Right lobe of liver (tissue), 6 donors: ENCODE data around the gene PLGRKT. TPM values are rescaled to one million over a fixed set of nuclear protein-coding genes. Genes with fewer than 3 reads are reported as not detected.
"Not testable (repeated sequence)": the region's sequence is repeated elsewhere in the genome, so short reads cannot be mapped to it uniquely, and the experiment has no call there.

Experiments used
- ATAC-seq, 4 donors: fragments of 200-7000 bp; cut with Tn5 transposase; one replicate each; pipeline ENCODE4 v1.9.1; 2020; ENCODE audit warnings: mild to moderate bottlenecking in 4 of 4, moderate library complexity in 4 of 4
- DNase-seq, 3 donors: peaks; one replicate each; pipeline ENCODE4 v3.0.0-alpha.2; 2020
- H3K27ac ChIP-seq, 3 donors: fragments of 200-600 bp; one replicate each; pipeline ENCODE4 v1.8.0; 2022
- H3K27me3 ChIP-seq, 2 donors: fragments of 200-600 bp; one replicate each; pipeline ENCODE4 v1.8.0; 2022
- H3K36me3 ChIP-seq, 4 donors: fragments of 200-600 bp; sonication (generic) in 1 of 4; one replicate each; pipeline versions ENCODE4 v1.5.1 to v1.8.0; 2017 to 2022; ENCODE audit warnings: control low read depth in 1 of 4
- H3K4me1 ChIP-seq, 4 donors: fragments of 200-600 bp; sonication (generic) in 1 of 4; one replicate each; pipeline versions ENCODE4 v1.5.1 to v1.8.0; 2017 to 2022; ENCODE audit warnings: control low read depth in 1 of 4
- H3K4me3 ChIP-seq, 3 donors: fragments of 200-600 bp; one replicate each; pipeline ENCODE4 v1.8.0; 2022
- H3K9me3 ChIP-seq, 4 donors: fragments of 200-600 bp; sonication (generic) in 1 of 4; one replicate each; pipeline versions ENCODE4 v1.5.1 to v1.8.0; 2017 to 2022; ENCODE audit warnings: control low read depth in 1 of 4
- POLR2A ChIP-seq: fragments of 450-650 bp; IDR thresholded peaks from one replicate; pipeline ENCODE4 v1.6.1; 2017; ENCODE audit warnings: antibody characterized with exemption, mild to moderate bottlenecking
- WGBS: methylation state at CpG from one replicate; pipeline ENCODE4 v1.1.6; 2018; ENCODE audit warnings: low coverage, low lambda C conversion rate; ENCODE audit not compliant: insufficient coverage; ENCODE audit errors: missing lambda C conversion rate; 5-methylcytosine and 5-hydroxymethylcytosine counted together
- intact Hi-C, 2 donors: fragments of 100-400 bp; cut with DNase I; formaldehyde crosslinking; loops; one replicate each; pipeline versions ENCODE4 v1.11.2 to v1.14.1; 2022
- total RNA-seq, 6 experiments: library from RNA; depleted of rRNA in 2 of 6; stranded (reverse); fragments of >200 nt in 2 of 6; fragmentation: NEBNext Ultra II Directional in 3 of 6; extraction: Animal tissue kit (Norgen Biotek cat#: 25700) in 3 of 6; gene quantifications; one replicate each; pipeline versions ENCODE4 v1.1.0 to v1.2.4, GENCODE V29; 2016 to 2023
- TF ChIP-seq, protein P1 (sequence below), 4 donors: fragments of 200-600 bp in 3 of 4; fragments of 450-650 bp in 1 of 4; IDR thresholded peaks; one replicate each; pipeline versions ENCODE4 v1.5.1 to v1.8.0; 2016 to 2022; ENCODE audit warnings: antibody characterized with exemption in 4 of 4, mild to moderate bottlenecking in 2 of 4
- donor health status: DM: no; HTN: yes; CAD: no.
- donor health status: DM: no; HTN: no; CAD: no.
- donor health status: DM: no; HTN: no; CAD: no.
- donor health status: DM: no; HTN: yes; CAD: no.
- donor health status: DM: no; HTN: yes; CAD: no.

The PLGRKT gene
- total RNA-seq, 6 experiments from 2014 or later: 7.3 to 14.4 (median 11.4) TPM

DNA sequence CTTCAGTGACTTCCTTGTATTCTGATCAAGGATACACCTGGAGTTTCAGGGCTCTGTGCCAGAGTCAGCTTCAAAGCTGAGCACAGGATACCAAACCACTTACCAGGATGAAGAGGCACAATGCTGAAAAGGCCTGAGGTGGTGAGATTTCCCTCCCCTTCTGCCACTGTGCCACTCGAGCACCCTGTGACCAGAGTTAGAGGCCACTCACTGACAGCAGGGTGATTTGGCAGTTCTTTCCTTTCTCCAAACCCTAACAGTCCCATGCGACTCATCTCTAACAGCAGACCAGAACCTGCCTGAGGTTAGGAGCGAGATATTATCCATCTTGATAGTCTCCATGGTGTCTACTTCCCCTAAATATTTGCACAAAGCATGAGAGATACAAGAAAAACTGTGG is 1.8 kb downstream of the PLGRKT start:
- Histone ChIP-seq H3K9me3 (no peaks in the 10 kb centered on the region), H3K36me3 (no peaks in the 10 kb centered on the region), H3K4me1 (peaks cover 0 to 13% (median 2%) of the 10 kb centered on the region in 4 donors), H3K27me3 (no peaks in the 10 kb centered on the region), H3K27ac (no peak overlapping the region), H3K4me3 (no peak overlapping the region)
- intact Hi-C loops: no loop called here
- WGBS: 100% methylated on average over 2 of the region's 3 CpGs
- no peak for DNase-seq
- no peak for ATAC-seq
- TF ChIP-seq, protein P1, sequence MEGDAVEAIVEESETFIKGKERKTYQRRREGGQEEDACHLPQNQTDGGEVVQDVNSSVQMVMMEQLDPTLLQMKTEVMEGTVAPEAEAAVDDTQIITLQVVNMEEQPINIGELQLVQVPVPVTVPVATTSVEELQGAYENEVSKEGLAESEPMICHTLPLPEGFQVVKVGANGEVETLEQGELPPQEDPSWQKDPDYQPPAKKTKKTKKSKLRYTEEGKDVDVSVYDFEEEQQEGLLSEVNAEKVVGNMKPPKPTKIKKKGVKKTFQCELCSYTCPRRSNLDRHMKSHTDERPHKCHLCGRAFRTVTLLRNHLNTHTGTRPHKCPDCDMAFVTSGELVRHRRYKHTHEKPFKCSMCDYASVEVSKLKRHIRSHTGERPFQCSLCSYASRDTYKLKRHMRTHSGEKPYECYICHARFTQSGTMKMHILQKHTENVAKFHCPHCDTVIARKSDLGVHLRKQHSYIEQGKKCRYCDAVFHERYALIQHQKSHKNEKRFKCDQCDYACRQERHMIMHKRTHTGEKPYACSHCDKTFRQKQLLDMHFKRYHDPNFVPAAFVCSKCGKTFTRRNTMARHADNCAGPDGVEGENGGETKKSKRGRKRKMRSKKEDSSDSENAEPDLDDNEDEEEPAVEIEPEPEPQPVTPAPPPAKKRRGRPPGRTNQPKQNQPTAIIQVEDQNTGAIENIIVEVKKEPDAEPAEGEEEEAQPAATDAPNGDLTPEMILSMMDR (IDR thresholded peaks at IDR 0.05): no peak
- TF ChIP-seq POLR2A: no peak

DNA sequence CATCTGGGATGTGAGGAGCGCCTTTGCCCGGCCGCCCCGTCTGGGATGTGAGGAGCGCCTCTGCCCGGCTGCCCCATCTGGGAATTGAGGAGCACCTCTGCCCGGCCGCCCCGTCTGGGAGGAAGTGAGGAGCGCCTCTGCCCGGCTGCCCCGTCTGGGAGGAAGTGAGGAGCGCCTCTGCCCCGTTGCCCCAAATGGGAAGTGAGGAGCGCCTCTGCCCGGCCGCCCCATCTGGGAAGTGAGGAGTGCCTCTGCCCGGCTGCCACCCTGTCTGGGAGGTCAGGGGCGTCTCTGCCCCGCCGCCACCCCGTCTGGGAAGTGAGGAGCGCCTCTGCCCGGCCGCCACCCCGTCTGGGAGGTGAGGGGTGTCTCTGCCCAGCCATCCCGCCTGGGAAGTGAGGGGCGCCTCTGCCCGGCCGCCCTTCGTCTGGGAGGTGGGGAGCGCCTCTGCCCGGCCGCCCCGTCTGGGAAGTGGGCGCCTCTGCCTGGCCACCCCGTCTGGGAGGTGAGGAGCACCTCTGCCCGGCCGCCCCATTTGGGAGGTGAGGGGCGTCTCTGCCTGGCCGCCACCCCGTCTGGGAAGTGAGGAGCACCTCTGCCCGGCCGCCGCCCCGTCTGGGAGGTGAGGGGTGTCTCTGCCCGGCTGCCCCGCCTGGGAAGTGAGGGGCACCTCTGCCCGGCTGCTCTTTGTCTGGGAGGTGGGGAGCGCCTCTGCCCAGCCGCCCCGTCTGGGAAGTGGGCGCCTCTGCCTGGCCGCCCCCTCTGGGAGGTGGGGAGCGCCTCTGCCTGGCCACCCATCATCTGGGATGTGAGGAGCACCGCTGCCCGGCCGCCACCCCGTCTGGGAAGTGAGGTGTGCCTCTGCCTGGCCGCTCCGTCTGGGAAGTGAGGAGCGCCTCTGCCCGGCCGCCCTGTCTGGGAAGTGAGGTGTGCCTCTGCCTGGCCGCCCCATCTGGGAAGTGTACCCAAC is 3.6 kb downstream of the PLGRKT start:
- intact Hi-C loops, H3K4me3 ChIP-seq, H3K36me3 ChIP-seq, H3K27me3 ChIP-seq, DNase-seq, H3K9me3 ChIP-seq, H3K27ac ChIP-seq, ATAC-seq: not testable (repeated sequence)
- 93% methylated on average over 3 of the region's 65 CpGs for WGBS
- H3K4me1 ChIP-seq: peaks cover 0 to 13% (median 2%) of the 10 kb centered on the region in 4 donors

DNA sequence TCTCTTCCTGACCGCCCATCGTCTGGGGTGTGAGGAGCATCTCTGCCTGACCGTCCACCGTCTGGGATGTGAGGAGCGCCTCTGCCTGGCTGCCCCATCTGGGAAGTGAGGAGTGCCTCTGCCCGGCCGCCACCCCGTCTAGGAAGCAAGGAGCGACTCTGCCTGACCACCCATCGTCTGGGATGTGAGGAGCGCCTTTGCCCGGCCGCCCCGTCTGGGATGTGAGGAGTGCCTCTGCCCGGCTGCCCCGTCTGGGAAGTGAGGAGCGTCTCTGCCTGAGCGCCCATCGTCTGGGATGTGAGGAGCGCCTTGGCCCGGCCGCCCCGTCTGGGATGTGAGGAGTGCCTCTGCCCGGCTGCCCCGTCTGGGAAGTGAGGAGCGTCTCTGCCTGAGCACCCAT is 4.4 kb downstream of the PLGRKT start:
- H3K4me3 ChIP-seq, intact Hi-C loops, H3K27ac ChIP-seq, H3K27me3 ChIP-seq, ATAC-seq, H3K9me3 ChIP-seq, H3K36me3 ChIP-seq, DNase-seq: not testable (repeated sequence)
- WGBS: 100% methylated on average over 1 of the region's 26 CpGs
- peaks cover 0 to 12% (median under 1%) of the 10 kb centered on the region in 4 donors for H3K4me1 ChIP-seq

DNA sequence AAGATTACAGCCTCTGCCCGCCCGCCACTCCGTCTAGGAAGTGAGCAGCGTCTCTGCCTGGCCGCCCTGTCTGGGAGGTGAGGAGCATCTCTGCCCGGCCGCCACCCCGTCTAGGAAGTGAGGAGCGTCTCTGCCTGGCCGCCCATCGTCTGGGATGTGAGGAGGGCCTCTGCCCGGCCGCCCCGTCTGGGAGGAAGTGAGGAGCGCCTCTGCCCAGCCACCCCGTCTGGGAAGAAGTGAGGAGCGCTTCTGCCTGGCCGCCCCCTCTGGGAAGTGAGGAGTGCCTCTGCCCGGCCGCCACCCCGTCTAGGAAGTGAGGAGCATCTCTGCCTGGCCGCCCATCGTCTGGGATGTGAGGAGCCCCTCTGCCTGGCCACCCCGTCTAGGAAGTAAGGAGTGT is 4.8 kb downstream of the PLGRKT start:
- H3K27ac ChIP-seq, ATAC-seq, DNase-seq, H3K27me3 ChIP-seq, H3K36me3 ChIP-seq, H3K9me3 ChIP-seq, intact Hi-C loops, H3K4me1 ChIP-seq, H3K4me3 ChIP-seq: not testable (repeated sequence)
- WGBS: 77% methylated on average over 7 of the region's 24 CpGs

DNA sequence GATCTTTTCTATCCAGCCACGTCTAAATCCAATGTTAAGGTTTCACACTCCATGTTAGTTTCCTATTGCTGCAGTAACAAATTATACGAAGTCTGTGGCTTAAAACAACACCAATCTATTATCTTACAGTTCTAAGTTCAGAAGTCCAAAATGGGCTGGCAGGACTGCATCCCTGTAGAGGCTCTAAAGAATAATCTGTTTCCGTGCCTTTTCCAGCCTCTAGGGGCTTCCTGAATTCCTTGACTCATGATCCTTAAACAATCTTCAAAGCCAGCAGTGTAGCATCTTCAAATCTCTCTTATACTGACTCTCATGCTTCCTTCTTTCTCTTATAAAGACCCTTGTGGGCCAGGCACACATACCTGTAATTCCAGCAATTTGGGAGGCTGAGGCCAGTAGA is 6.8 kb downstream of the PLGRKT start:
- no peak overlapping the region for H3K4me3 ChIP-seq
- intact Hi-C loops: no loop called here
- H3K4me1 ChIP-seq: no peaks in the 10 kb centered on the region
- ATAC-seq: no peak
- no peak overlapping the region for H3K27ac ChIP-seq
- no peaks in the 10 kb centered on the region for H3K36me3 ChIP-seq
- no peak for TF ChIP-seq POLR2A
- TF ChIP-seq, protein P1 (IDR thresholded peaks at IDR 0.05): no peak
- no peak for DNase-seq
- WGBS: 56% methylated on average over 3 of the region's 3 CpGs
- no peaks in the 10 kb centered on the region for H3K9me3 ChIP-seq
- H3K27me3 ChIP-seq: no peaks in the 10 kb centered on the region

DNA sequence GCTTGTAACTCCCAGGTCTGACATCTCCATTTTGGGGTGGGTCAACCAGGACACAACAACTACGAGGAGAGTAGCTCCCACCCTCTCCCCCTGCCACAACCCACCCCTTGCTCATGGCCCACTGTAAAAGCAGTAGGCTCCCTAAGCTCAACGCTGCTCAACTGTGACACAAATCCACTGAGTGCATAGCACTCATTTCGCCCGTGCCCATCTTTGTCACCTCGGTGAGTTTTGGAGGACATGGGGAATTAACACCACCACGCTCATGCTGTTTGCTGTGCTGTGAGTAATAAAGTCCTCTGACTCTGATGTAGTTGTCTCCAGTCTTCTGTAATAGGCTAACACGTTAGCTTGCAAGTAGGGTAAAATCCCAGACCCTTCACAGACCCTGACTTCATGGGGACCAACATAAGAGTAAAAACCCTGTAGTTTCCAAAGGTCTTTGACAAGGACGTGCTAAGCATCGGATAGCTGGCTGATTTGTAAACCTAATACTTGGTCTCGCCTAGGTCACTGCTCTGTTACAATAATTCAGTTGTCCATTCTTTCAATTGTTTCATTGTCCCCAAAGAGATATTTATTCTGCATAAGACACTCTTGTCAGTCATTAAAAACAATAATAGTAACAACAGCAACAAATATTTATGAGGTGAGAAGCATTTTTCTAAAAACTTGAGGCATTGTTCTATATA is 7.7 kb downstream of the PLGRKT start:
- TF ChIP-seq, protein P1 (IDR thresholded peaks at IDR 0.05): no peak
- no peak for TF ChIP-seq POLR2A
- no peak overlapping the region for H3K27ac ChIP-seq
- intact Hi-C loops: no loop called here
- H3K9me3 ChIP-seq: no peaks in the 10 kb centered on the region
- DNase-seq (no peak), ATAC-seq (no peak)
- no peaks in the 10 kb centered on the region for H3K36me3 ChIP-seq
- H3K4me3 ChIP-seq: no peak overlapping the region
- WGBS: 88% methylated on average over 7 of the region's 10 CpGs
- no peaks in the 10 kb centered on the region for H3K27me3 ChIP-seq
- no peaks in the 10 kb centered on the region for H3K4me1 ChIP-seq
